Progenitor cell of endocrine pancreas (in vitro differentiated cells): ENCODE measurements around the gene GRIN2A. TPM values are rescaled to one million over a fixed set of nuclear protein-coding genes. Genes with fewer than 3 reads are reported as not detected.

Experiments used
- DNase-seq: peaks from one replicate; pipeline ENCODE4 v3.0.0; 2021; ENCODE audit warnings: low spot score; ENCODE audit not compliant: unreplicated experiment
- H3K27ac Mint-ChIP-seq: 2 replicates; pipeline ENCODE4 v1.8.0; 2021; ENCODE audit warnings: mild to moderate bottlenecking, moderate library complexity, mixed read lengths
- H3K27me3 Mint-ChIP-seq: 2 replicates; pipeline ENCODE4 v1.8.0; 2021; ENCODE audit warnings: mixed read lengths
- H3K36me3 Mint-ChIP-seq: 2 replicates; pipeline ENCODE4 v1.8.0; 2022; ENCODE audit warnings: mixed read lengths; ENCODE audit not compliant: insufficient read depth
- H3K4me1 Mint-ChIP-seq: 2 replicates; pipeline ENCODE4 v1.8.0; 2021; ENCODE audit warnings: low read depth, mixed read lengths
- H3K4me3 Mint-ChIP-seq: 2 replicates; pipeline ENCODE4 v1.8.0; 2021; ENCODE audit warnings: low read depth, mild to moderate bottlenecking, moderate library complexity, mixed read lengths
- H3K9me3 Mint-ChIP-seq: 2 replicates; pipeline ENCODE4 v1.8.0; 2021; ENCODE audit warnings: low read depth, mixed read lengths
- CTCF ChIP-seq: fragments of 200-600 bp; sonication (generic); IDR thresholded peaks from one replicate; pipeline ENCODE4 v1.5.0; 2021; ENCODE audit warnings: antibody characterized with exemption, mild to moderate bottlenecking; ENCODE audit not compliant: unreplicated experiment
- total RNA-seq: library from RNA; stranded (reverse); gene quantifications from 2 replicates; pipeline ENCODE4 v1.2.1, GENCODE V29; 2021

GRIN2A gene
- total RNA-seq, 1 donor from 2014 or later: 1.7 TPM

GRCh38 chr16:10120953-10121352, 61.3 kb downstream of the GRIN2A start:
- DNase-seq: no peak
- Mint-ChIP-seq H3K36me3 (no peaks in the 10 kb centered on the region), H3K4me3 (no peak overlapping the region), H3K27ac (no peak overlapping the region), H3K9me3 (no peaks in the 10 kb centered on the region), H3K27me3 (peaks cover 47% of the 10 kb centered on the region), H3K4me1 (peaks cover 9% of the 10 kb centered on the region)
- no peak for TF ChIP-seq CTCF

GRCh38 chr16:10114409-10114808, 67.8 kb downstream of the GRIN2A start:
- H3K9me3 Mint-ChIP-seq: no peaks in the 10 kb centered on the region
- no peak for DNase-seq
- H3K4me1 Mint-ChIP-seq: no peaks in the 10 kb centered on the region
- H3K4me3 Mint-ChIP-seq: no peak overlapping the region
- H3K27me3 Mint-ChIP-seq: peaks cover 15% of the 10 kb centered on the region
- no peaks in the 10 kb centered on the region for H3K36me3 Mint-ChIP-seq
- H3K27ac Mint-ChIP-seq: no peak overlapping the region
- TF ChIP-seq CTCF: no peak

- Mint-ChIP-seq H3K36me3 (no peaks in the 10 kb centered on the region), H3K9me3 (no peaks in the 10 kb centered on the region), H3K4me1 (no peaks in the 10 kb centered on the region), H3K27me3 (peaks cover 14% of the 10 kb centered on the region), H3K27ac (no peak overlapping the region), H3K4me3 (no peak overlapping the region)
- TF ChIP-seq CTCF: no peak
- no peak for DNase-seq
Observed at GRCh38 chr16:10113248-10113647, 69.0 kb downstream of the GRIN2A start.

- H3K36me3 Mint-ChIP-seq: no peaks in the 10 kb centered on the region
- no peak for TF ChIP-seq CTCF
- peaks cover 15% of the 10 kb centered on the region for H3K27me3 Mint-ChIP-seq
- no peak overlapping the region for H3K27ac Mint-ChIP-seq
- no peak overlapping the region for H3K4me3 Mint-ChIP-seq
- DNase-seq: no peak
- no peaks in the 10 kb centered on the region for H3K9me3 Mint-ChIP-seq
- no peaks in the 10 kb centered on the region for H3K4me1 Mint-ChIP-seq
Observed at GRCh38 chr16:10112021-10112420, 70.2 kb downstream of the GRIN2A start.

- no peak for TF ChIP-seq CTCF
- H3K27me3 Mint-ChIP-seq: peaks cover 21% of the 10 kb centered on the region
- no peak overlapping the region for H3K27ac Mint-ChIP-seq
- DNase-seq: no peak
- no peaks in the 10 kb centered on the region for H3K36me3 Mint-ChIP-seq
- no peak overlapping the region for H3K4me3 Mint-ChIP-seq
- no peaks in the 10 kb centered on the region for H3K9me3 Mint-ChIP-seq
- H3K4me1 Mint-ChIP-seq: no peaks in the 10 kb centered on the region
Observed at GRCh38 chr16:10111156-10111761, 71.0 kb downstream of the GRIN2A start.
